GM12865 (cell line): ENCODE data around the gene SLC9A9.

Experiments used
- DNase-seq: peaks from one replicate; pipeline ENCODE4 v3.0.0; 2010; ENCODE audit warnings: low read depth
- H3K4me3 ChIP-seq: 2 replicates; pipeline ENCODE4 v1.5.1; 2011; ENCODE audit warnings: mild to moderate bottlenecking, low read depth, low read length, control low read depth
- CTCF ChIP-seq: IDR thresholded peaks from 2 replicates; pipeline ENCODE4 v1.5.1; 2011; ENCODE audit warnings: low read length, control low read depth, low read depth, inconsistent platforms; ENCODE audit not compliant: insufficient read depth; ENCODE audit errors: missing control alignments

SLC9A9 gene

DNA sequence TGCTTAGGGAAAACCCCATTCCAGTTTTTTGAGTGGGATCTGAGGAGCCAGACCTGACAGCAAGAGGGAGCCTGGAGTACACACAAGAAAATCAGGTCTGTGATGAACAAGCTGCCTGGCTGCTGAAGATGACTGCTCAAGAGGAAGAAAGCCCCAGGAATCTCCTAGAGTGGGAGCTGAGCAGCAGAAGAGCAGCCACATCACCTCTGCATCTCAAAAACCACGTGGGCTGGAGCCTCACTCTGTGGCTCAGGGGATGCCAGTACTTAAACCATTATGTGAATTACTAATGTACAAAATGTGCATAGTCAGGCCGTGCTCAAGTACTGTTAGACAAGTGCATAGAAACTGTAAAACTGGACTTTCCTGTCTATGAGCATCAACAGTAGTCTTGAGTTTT is 52.4 kb downstream of the SLC9A9 start:
- DNase-seq = no peak
- no peak for TF ChIP-seq CTCF
- no peak overlapping the region for H3K4me3 ChIP-seq

DNA sequence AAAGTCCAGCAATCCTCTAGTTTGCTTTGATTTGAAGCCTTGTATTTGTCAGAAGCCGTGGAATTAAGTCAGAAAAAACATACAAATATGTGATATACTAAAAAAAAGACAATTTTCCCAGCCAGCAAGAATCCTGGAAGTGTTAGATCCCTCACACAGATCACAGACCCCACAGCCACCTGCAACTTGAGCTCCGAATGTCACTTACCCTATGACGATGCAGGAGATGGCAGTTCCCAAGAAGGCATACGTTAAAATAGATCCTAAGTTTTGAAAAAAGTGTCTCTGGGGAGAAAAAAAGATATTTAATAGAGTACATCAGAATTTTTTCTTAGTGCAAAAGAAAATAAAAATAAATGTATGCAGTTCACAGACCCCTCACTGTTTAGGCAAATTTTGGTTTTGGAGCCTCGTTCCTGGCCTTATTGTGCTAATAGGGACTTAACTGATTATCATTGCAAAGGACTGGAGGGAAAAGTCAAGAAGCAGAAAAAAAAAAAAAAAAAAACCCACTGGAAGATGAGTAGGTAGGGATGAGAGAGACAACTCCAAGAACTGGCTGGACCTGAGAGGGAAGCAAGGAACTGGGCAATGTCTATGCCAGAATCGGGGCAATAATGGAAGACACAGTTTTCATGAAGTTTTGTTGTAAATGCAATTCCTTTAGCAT is 53.3 kb downstream of the SLC9A9 start:
- TF ChIP-seq CTCF = no peak

GRCh38 chr3:143793971-143794370 is 54.3 kb downstream of the SLC9A9 start:
- H3K4me3 ChIP-seq = no peak overlapping the region
- DNase-seq = no peak
- no peak for TF ChIP-seq CTCF

More for the DNA sequence above, 53.3 kb downstream of the SLC9A9 start:
- no peak for DNase-seq
- H3K4me3 ChIP-seq = no peak overlapping the region

GRCh38 chr3:143791386-143791785 is 56.9 kb downstream of the SLC9A9 start:
- TF ChIP-seq CTCF = no peak
- H3K4me3 ChIP-seq = no peak overlapping the region
- no peak for DNase-seq

- H3K4me3 ChIP-seq = no peak overlapping the region
- no peak for DNase-seq
- TF ChIP-seq CTCF = no peak
Measured at GRCh38 chr3:143786219-143787191, 61.8 kb downstream of the SLC9A9 start.

DNA sequence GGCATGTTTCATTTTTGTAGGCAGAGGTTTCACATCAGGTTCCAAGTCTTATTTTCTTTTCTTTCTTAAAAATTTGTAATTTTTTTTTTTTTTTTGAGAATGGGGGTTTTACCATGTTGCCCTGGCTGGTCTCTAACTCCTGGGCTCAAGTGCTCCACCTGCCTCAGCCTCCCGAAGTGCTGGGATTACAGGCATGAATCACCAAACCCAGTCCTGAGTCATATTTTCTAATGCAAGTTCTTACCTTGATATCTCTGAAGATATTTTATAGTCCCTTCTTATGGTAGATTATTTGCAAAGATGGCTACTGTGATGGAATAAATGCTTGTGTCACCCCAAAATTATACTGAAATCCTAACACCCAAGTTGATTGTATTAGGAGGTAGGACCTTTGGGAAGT is 63.8 kb downstream of the SLC9A9 start:
- no peak for TF ChIP-seq CTCF
- H3K4me3 ChIP-seq = no peak overlapping the region
- DNase-seq = no peak
